ENCODE data around the gene GRK1.
"Not testable (repeated sequence)": the region's sequence is repeated elsewhere in the genome, so short reads cannot be mapped to it uniquely, and the experiment has no call there.

DNA sequence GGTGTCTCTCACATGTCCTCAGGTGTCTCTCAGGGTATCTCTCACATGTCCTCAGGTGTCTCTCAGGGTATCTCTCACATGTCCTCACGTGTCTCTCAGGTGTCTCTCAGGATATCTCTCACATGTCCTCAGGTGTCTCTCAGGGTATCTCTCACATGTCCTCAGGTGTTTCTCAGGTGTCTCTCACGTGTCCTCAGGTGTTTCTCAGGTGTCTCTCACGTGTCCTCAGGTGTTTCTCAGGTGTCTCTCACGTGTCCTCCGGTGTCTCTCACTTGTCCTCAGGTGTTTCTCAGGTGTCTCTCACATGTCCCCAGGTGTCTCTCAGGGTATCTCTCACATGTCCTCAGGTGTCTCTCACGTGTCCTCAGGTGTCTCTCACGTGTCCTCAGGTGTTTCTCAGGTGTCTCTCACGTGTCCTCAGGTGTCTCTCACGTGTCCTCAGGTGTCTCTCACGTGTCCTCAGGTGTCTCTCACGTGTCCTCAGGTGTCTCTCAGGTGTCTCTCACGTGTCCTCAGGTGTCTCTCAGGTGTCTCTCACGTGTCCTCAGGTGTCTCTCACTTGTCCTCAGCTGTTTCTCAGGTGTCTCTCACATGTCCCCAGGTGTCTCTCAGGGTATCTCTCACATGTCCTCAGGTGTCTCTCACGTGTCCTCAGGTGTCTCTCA is 42.2 kb upstream of the GRK1 start:
- TF ChIP-seq, protein P1, sequence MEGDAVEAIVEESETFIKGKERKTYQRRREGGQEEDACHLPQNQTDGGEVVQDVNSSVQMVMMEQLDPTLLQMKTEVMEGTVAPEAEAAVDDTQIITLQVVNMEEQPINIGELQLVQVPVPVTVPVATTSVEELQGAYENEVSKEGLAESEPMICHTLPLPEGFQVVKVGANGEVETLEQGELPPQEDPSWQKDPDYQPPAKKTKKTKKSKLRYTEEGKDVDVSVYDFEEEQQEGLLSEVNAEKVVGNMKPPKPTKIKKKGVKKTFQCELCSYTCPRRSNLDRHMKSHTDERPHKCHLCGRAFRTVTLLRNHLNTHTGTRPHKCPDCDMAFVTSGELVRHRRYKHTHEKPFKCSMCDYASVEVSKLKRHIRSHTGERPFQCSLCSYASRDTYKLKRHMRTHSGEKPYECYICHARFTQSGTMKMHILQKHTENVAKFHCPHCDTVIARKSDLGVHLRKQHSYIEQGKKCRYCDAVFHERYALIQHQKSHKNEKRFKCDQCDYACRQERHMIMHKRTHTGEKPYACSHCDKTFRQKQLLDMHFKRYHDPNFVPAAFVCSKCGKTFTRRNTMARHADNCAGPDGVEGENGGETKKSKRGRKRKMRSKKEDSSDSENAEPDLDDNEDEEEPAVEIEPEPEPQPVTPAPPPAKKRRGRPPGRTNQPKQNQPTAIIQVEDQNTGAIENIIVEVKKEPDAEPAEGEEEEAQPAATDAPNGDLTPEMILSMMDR (IDR thresholded peaks at IDR 0.05) = not testable (repeated sequence)
- not testable (repeated sequence) for TF ChIP-seq POLR2A (IDR thresholded peaks at IDR 0.05)

Data from heart left ventricle (tissue), 13 donors.